IPS-NIHi7 (cell line): ENCODE results near the gene HEY2.
"Not testable (repeated sequence)": the region's sequence is repeated elsewhere in the genome, so short reads cannot be mapped to it uniquely, and the experiment has no call there.

Experiments used
- DNase-seq: peaks from one replicate; pipeline ENCODE4 v3.0.0; 2012; ENCODE audit warnings: mixed read lengths; ENCODE audit errors: extremely low spot score

The HEY2 gene

GRCh38 chr6:125795301-125795700, 45.9 kb downstream of the HEY2 start:
- DNase-seq: no peak

DNA sequence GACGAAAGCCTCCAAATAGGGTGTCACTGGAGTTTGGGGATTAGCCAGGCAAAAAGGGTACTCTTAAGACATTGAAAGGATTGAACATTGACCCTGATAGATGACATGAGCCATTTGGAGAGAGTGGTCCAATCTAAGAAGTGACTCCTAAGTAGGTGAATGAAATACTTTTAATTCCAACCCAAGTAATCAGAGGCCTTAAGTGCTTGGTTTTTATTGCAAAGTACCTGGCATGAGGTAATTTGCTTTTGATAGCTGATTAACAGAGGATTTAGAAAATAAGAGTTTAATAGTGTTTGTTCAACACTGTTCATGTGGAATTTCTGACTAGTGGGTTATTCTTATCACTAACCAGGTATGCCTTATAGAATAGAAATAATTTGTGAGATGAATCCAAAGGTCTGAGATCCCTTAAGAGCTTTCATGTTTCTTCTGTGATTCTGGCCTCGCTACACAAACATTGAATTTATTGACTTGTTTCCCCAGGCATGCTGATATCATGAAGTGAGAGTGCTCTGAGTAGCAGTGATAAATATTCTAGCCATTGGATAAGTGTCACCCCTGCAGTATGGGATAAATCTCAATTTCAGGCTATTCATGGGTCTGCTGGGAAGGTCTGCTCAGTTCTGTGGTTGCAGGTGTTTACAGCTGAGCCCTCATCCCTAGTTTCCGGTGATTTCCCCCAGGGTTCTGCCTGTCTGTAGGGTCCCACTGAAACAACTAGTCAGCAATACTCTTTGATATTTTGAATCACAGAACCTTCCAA, 47.9 kb downstream of the HEY2 start:
- no peak for DNase-seq

- no peak for DNase-seq
Observed at GRCh38 chr6:125797886-125798444, 48.5 kb downstream of the HEY2 start.

DNA sequence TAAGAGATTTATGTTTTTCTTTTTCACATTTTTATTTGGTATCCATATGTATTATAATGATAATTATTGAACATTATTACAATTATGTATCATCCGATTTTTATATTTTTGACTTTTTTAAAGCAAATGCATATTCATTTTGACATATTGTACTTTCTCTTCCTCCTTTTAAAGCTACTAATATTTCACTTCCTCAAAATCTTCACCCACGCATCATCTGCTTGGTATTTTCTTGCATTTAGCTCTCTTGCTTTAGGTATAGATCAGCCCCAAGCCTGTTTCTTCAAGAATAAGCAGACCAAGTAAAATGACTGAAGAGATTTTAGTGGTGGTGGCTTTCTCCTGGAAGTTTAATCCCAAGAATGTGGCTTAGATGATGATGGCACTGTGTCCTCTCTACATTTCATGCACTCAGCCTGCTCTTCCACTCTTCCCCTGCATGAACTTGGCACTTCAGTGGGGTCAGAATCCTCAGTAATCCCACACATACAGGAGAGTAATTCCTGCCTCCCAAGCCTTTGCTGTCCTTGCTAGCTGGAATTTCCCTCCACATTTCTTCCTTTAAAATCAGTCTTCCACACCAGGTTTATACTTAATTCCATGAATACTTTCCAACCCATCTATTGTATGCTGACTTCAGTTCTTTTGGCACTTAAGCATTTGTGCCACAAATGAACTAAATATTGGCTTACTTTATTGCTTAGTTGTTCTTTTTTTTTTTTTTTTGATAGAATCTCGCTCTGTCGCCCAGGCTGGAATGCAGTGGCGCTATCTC, 49.5 kb downstream of the HEY2 start:
- no peak for DNase-seq

DNA sequence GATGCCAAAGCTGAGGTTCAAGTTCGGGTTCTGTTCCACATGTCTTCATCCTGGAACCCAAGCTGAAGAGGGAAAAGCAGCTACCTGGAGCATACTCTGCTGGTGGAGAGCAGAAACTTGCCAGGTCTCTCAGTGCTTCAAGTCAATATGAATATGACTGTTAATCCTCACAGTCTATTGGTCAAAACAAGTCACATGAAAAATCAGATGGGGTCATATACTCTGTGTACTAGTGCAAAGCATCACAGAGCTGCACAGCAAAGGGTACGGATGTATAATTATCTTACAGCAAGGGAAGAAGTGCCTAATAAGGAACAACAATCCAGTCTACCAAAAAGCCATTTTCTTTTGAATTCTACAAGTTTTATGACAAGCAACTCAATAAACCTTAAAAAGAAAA, 53.0 kb downstream of the HEY2 start:
- no peak for DNase-seq

GRCh38 chr6:125802943-125803377, 53.5 kb downstream of the HEY2 start:
- DNase-seq: no peak

DNA sequence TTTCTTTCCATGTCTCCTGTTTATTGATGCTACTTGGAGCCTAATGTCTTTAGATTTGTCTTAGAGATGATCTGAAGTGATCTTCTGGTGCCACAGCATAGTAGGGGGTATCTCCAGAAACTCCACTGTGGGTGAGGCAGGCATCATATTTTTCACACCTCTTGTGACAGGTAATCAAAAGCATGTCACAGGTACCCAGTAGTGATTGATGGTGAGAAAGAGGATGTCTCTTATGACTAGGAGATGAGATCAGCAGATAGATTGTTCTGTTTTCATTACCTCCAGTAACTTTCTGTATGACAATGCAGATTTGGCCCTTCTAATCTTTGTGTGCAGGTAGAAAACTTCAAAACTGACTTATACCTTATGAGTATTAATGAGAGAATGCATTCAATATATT, 54.8 kb downstream of the HEY2 start:
- DNase-seq: no peak

- not testable (repeated sequence) for DNase-seq
Observed at GRCh38 chr6:125804866-125805425, 55.5 kb downstream of the HEY2 start.

DNA sequence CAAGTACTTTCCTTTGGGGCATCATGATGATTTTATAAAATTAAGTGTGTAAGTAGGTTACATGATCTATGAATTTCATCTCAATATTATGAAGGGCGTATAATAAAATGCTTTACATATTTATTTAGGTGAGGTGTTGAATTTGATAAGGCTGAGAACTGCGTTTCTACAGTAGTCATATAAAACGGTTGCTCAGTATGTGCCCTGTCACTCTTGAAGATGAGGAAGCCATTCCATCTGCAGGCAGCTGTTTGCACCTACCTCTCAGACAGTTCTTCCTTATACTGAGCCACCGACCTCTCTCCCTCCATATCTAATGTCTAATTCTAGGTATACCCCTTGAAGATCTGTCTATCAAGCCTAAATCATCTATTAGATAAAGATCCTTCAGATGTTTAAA, 57.4 kb downstream of the HEY2 start:
- no peak for DNase-seq

DNA sequence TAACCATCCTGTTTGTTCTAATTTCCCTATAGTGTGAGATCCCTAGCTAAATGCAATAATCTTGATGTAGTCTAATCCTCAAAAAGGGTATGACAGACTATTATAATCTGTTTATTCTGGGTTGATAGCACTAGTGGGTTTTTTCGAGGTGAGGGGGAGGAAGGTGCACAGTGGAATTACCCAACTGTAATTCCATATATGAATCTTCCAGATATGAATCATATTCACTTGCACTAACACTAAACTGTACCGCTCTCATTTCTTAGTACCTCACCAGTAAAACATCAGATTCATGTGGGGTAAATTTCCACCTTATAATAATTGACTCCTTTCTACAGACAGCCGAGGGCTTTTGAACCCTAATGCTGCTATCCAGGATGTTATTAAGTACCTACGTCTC, 57.9 kb downstream of the HEY2 start:
- no peak for DNase-seq

DNA sequence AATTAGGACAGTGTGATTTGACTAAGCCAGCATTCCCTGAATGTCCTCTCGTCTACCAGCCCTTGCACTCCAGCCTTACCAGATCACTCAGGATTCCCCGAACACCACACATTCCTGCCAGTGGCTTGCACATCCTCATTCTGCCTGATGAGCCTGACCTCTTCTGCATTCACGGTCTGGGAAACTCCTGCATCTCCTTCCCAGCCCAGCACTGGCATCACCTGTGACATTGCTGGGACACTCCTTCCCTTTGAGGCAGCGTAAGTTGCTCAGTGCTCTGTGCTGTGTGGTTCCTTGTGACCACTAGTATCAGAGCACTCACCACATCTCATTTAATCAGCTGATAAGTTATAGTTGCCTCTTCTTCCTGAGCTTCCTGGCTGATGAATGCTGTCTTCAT, 58.6 kb downstream of the HEY2 start:
- DNase-seq: no peak

GRCh38 chr6:125808591-125808990, 59.2 kb downstream of the HEY2 start:
- DNase-seq: no peak

GRCh38 chr6:125809570-125810170, 60.2 kb downstream of the HEY2 start:
- DNase-seq: no peak

DNA sequence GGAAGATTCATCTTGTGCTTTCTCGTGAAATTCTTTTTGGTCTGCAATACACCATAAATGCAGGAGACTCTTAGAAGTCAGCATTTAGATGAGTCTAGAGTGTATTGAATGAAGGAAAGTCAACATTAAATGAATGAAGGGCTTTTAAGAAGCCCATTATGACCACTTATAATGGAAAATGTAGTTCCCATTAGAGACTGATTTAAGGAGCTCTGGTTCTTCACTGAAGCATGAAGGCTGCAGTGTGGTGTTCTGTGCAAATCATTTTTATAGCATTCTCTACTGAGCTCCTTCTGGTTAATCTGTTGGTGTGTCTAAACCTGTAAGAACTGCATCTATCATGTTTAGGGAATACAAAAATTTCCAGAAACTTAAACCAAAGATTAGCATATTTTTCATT, 61.0 kb downstream of the HEY2 start:
- DNase-seq: no peak
